PC-9 (cell line): ENCODE data around the gene DLK1. TPM values are rescaled to one million over a fixed set of nuclear protein-coding genes. Genes with fewer than 3 reads are reported as not detected.

Source experiments
- BruUV-seq: library from RNA; stranded (reverse); fragments of 400-500 nt; replicated peaks from 2 replicates; lab custom pipeline; 2021; lab: Mats Ljungman, UMichigan
- CTCF ChIA-PET: fragments of 300-600 bp; sonication (Branson Sonifier 250); formaldehyde crosslinking; loops from one replicate; lab custom pipeline; 2022; ENCODE audit warnings: antibody characterized with exemption; lab: Charles Lee
- POLR2A ChIA-PET: fragments of 300-600 bp; sonication (Branson Sonifier 250); formaldehyde crosslinking; loops from one replicate; lab custom pipeline; 2022; ENCODE audit warnings: antibody characterized with exemption; ENCODE audit not compliant: unreplicated experiment; lab: Charles Lee
- DNase-seq, 2 experiments: peaks; one replicate each; pipeline versions ENCODE4 v3.0.0 to v3.0.0-alpha.2; 2015 to 2022; ENCODE audit warnings: mixed read lengths in 1 of 2
- H2AFZ ChIP-seq: fragments of 200-600 bp; sonication (generic); 2 replicates; pipeline ENCODE4 v1.8.1; 2017; ENCODE audit warnings: antibody characterized with exemption
- H3F3A ChIP-seq: fragments of 200-600 bp; sonication (generic); 2 replicates; pipeline ENCODE4 v1.8.1; 2017; ENCODE audit warnings: antibody characterized with exemption, mild to moderate bottlenecking, low read depth; ENCODE audit not compliant: insufficient read depth
- H3K27ac ChIP-seq: fragments of 200-600 bp; sonication (generic); 2 replicates; pipeline ENCODE4 v1.6.1; 2016; ENCODE audit warnings: mixed run types
- H3K27me3 ChIP-seq: fragments of 200-600 bp; sonication (generic); 2 replicates; pipeline ENCODE4 v1.6.1; 2016; ENCODE audit warnings: low read depth, mixed run types; ENCODE audit not compliant: insufficient read depth
- H3K36me3 ChIP-seq: fragments of 200-600 bp; sonication (generic); 2 replicates; pipeline ENCODE4 v1.6.1; 2016; ENCODE audit warnings: low read depth, mixed run types
- H3K4me1 ChIP-seq: fragments of 200-600 bp; sonication (generic); replicated peaks from 2 replicates; pipeline ENCODE4 v1.6.1; 2016; ENCODE audit warnings: mixed run types; ENCODE audit not compliant: insufficient read depth
- H3K4me2 ChIP-seq: fragments of 200-600 bp; sonication (generic); 2 replicates; pipeline ENCODE4 v1.6.1; 2017; ENCODE audit warnings: mixed run types
- H3K4me3 ChIP-seq: fragments of 200-600 bp; sonication (generic); 2 replicates; pipeline ENCODE4 v1.6.1; 2016; ENCODE audit warnings: mixed run types
- H3K79me2 ChIP-seq: fragments of 200-600 bp; sonication (generic); 2 replicates; pipeline ENCODE4 v1.6.1; 2017; ENCODE audit warnings: low read depth, mixed run types
- H3K9me2 ChIP-seq: fragments of 200-600 bp; sonication (generic); 2 replicates; pipeline ENCODE4 v1.8.1; 2017; ENCODE audit warnings: mild to moderate bottlenecking; ENCODE audit not compliant: insufficient read depth
- H3K9me3 ChIP-seq: fragments of 200-600 bp; sonication (generic); 2 replicates; pipeline ENCODE4 v1.8.1; 2016; ENCODE audit warnings: low read depth; ENCODE audit not compliant: insufficient read depth
- H4K20me1 ChIP-seq: fragments of 200-600 bp; sonication (generic); 2 replicates; pipeline ENCODE4 v1.8.1; 2017; ENCODE audit not compliant: insufficient read depth
- EZH2 ChIP-seq: fragments of 200-600 bp; sonication (generic); IDR thresholded peaks from 2 replicates; pipeline ENCODE4 v1.8.0; 2017; ENCODE audit warnings: antibody characterized with exemption, low read depth
- intact Hi-C: fragments of 100-400 bp; cut with micrococcal nuclease; formaldehyde crosslinking; loops from one replicate; pipeline ENCODE4 v1.10.0; 2022; ENCODE audit not compliant: unreplicated experiment
- total RNA-seq: library from RNA; stranded (reverse); gene quantifications from 2 replicates; pipeline ENCODE4 v1.2.3, GENCODE V29; 2021
- TF ChIP-seq, protein P1 (sequence below): fragments of 200-600 bp; sonication (generic); conservative IDR thresholded peaks from 2 replicates; pipeline ENCODE4 v1.6.1; 2017; ENCODE audit warnings: mixed run types, antibody characterized with exemption, mild to moderate bottlenecking, moderate library complexity

DLK1 gene
- total RNA-seq, 1 experiment from 2014 or later: not detected

DNA sequence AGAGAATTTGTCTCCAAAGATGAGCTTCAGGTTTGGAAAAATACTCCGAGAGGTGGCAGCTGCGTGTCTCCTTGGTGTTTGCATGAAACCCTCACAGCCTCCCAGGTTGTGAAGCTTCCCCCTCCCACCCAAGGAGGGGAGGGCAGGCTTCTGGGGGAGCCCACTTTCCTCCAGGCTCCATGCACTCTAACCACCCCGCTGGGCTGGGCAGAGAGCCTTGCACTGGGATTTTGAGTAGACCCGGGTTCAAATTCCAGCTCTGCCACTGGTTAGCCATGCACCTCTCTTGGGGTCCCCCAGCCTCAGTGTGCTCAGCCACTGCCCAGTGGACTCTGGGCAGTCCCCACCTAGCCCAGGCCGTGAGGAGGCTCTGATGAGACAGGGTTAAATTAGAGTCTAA, 4.3 kb upstream of the DLK1 start:
- H3K79me2 ChIP-seq: no peaks in the 10 kb centered on the region
- TF ChIP-seq, protein P1, sequence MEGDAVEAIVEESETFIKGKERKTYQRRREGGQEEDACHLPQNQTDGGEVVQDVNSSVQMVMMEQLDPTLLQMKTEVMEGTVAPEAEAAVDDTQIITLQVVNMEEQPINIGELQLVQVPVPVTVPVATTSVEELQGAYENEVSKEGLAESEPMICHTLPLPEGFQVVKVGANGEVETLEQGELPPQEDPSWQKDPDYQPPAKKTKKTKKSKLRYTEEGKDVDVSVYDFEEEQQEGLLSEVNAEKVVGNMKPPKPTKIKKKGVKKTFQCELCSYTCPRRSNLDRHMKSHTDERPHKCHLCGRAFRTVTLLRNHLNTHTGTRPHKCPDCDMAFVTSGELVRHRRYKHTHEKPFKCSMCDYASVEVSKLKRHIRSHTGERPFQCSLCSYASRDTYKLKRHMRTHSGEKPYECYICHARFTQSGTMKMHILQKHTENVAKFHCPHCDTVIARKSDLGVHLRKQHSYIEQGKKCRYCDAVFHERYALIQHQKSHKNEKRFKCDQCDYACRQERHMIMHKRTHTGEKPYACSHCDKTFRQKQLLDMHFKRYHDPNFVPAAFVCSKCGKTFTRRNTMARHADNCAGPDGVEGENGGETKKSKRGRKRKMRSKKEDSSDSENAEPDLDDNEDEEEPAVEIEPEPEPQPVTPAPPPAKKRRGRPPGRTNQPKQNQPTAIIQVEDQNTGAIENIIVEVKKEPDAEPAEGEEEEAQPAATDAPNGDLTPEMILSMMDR: no peak
- no peak for TF ChIP-seq EZH2

DNA sequence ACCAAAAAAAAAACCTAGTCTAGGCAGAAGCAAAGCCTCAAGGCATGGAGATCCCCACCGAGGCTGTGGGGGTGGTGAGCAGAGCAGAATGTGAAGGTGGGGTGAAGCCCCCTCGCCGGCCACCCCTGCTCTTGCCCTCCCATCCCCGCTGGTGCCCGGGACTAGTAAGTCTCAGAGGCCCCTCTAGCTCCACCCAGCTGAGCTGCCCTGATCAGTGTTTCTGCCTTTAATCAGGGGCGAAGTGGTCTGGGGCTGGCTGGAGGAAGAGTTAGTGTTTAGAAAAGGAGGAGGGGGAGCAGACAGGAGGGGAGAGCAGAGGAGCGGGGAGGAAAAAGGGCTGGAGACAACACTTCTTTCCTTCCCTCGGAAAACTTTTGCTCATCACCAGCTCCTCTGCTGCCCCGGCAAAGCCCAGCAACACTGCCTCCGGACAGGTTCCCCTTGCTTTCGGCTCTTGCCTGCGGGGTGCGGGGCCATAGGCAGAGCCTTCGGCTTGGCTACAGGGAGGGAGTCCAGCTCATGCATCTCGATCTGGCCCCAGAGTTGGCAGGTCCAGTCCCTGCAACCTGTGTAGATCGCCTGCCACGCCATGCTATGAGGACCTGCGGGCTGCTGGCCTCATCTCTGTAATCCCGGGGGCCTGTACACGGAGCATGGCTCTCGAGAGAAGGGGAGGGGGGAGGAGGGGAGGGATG, 3.4 kb upstream of the DLK1 start:
- intact Hi-C loops: no loop called here
- CTCF ChIA-PET: no interaction called here

More for the DNA sequence above, 4.3 kb upstream of the DLK1 start:
- Histone ChIP-seq H3F3A (no peaks in the 10 kb centered on the region), H3K36me3 (no peaks in the 10 kb centered on the region), H3K9me2 (no peaks in the 10 kb centered on the region), H3K4me2 (no peak overlapping the region), H3K27ac (no peak overlapping the region), H3K4me3 (no peak overlapping the region), H4K20me1 (no peaks in the 10 kb centered on the region), H3K4me1 (no peaks in the 10 kb centered on the region), H3K27me3 (peaks cover 51% of the 10 kb centered on the region), H3K9me3 (no peaks in the 10 kb centered on the region), H2AFZ (no peak overlapping the region)
- DNase-seq: no peak
- ChIA-PET POLR2A (no interaction called here), CTCF (no interaction called here)
- intact Hi-C loops: no loop called here
- no TSS peak for BruUV-seq

DNA sequence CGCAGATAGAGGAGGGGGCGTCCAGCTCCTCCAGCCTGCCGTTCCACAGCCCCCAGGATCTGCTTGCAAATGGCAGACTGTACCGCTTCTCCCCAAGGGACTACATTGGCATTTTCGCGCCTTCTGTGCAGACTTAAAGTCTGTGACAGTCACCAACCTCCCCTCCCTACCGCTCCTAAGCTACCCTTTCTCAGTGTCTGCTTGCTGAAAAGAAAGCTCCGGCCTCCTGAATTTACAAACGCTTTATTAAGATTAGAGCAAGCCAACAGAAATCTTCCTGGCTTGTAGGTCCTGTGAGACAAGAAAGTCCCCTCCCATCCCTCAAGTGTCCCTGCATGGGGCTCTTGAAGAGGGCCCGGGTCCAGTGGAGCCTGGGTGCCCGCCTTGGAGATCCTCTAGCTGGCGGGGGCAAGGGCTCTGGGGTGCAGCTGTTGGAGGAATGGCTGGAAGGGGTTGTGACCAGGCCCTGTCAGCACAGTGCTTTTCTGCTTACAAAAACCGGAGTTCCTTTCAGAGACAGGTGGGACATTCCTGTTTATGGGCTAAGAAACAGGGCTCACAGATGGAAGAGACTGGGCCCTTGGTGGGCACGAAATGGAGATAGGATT, 2.8 kb upstream of the DLK1 start:
- no peak overlapping the region for H2AFZ ChIP-seq
- H3K4me3 ChIP-seq: no peak overlapping the region
- no peak for DNase-seq
- no peak overlapping the region for H3K27ac ChIP-seq
- no TSS peak for BruUV-seq
- no peak overlapping the region for H3K4me2 ChIP-seq
- no peaks in the 10 kb centered on the region for H3K4me1 ChIP-seq
- peaks cover 47% of the 10 kb centered on the region for H3K27me3 ChIP-seq
- no peaks in the 10 kb centered on the region for H3K9me2 ChIP-seq
- intact Hi-C loops: no loop called here
- H3K36me3 ChIP-seq: no peaks in the 10 kb centered on the region
- no peaks in the 10 kb centered on the region for H3K79me2 ChIP-seq
- ChIA-PET CTCF (no interaction called here), POLR2A (no interaction called here)
- H3K9me3 ChIP-seq: no peaks in the 10 kb centered on the region
- H3F3A ChIP-seq: no peaks in the 10 kb centered on the region
- H4K20me1 ChIP-seq: no peaks in the 10 kb centered on the region
- TF ChIP-seq, protein P1: no peak
- no peak for TF ChIP-seq EZH2

More for the DNA sequence above, 3.4 kb upstream of the DLK1 start:
- BruUV-seq: no TSS peak
- no peaks in the 10 kb centered on the region for H3F3A ChIP-seq
- no peaks in the 10 kb centered on the region for H3K9me3 ChIP-seq
- no peak for DNase-seq
- H3K27ac ChIP-seq: no peak overlapping the region
- no peaks in the 10 kb centered on the region for H3K9me2 ChIP-seq
- peaks cover 51% of the 10 kb centered on the region for H3K27me3 ChIP-seq
- H3K4me2 ChIP-seq: no peak overlapping the region
- H4K20me1 ChIP-seq: no peaks in the 10 kb centered on the region
- TF ChIP-seq EZH2: no peak
- TF ChIP-seq, protein P1: no peak
- H3K36me3 ChIP-seq: no peaks in the 10 kb centered on the region
- H2AFZ ChIP-seq: no peak overlapping the region
- POLR2A ChIA-PET: no interaction called here
- no peaks in the 10 kb centered on the region for H3K79me2 ChIP-seq
- no peak overlapping the region for H3K4me3 ChIP-seq
- H3K4me1 ChIP-seq: no peaks in the 10 kb centered on the region
